Kidney (tissue), 14 donors: Measurements from ENCODE around the gene ZCCHC7. TPM values are rescaled to one million over a fixed set of nuclear protein-coding genes. Genes with fewer than 3 reads are reported as not detected.

Experiments
- DNase-seq, 5 donors: peaks; one replicate each; pipeline ENCODE4 v3.0.0-alpha.2; 2013 to 2020
- FAIRE-seq: peaks from 2 replicates; lab custom pipeline; 2012; peaks lifted over from hg19 to GRCh38; lab: Jason Lieb, UNC
- H3K27ac ChIP-seq, 2 donors: one replicate each; pipeline ENCODE4 v1.7.0; 2013; ENCODE audit warnings: low read depth in 2 of 2, low read length in 2 of 2, inconsistent platforms in 1 of 2
- H3K27me3 ChIP-seq: one replicate; pipeline ENCODE4 v1.7.1; 2013; ENCODE audit warnings: low read length, inconsistent platforms; ENCODE audit not compliant: control insufficient read depth, insufficient read depth
- H3K36me3 ChIP-seq, 3 donors: one replicate each; pipeline versions ENCODE4 v1.7.0 to v1.7.1; 2013; ENCODE audit warnings: low read length in 3 of 3, control low read depth in 1 of 3, inconsistent platforms in 1 of 3; ENCODE audit not compliant: insufficient read depth in 3 of 3, control insufficient read depth in 2 of 3
- H3K4me1 ChIP-seq, 3 donors: one replicate each; pipeline versions ENCODE4 v1.7.0 to v1.7.1; 2013; ENCODE audit warnings: low read length in 3 of 3, inconsistent platforms in 1 of 3, low read depth in 1 of 3; ENCODE audit not compliant: control insufficient read depth in 2 of 3, insufficient read depth in 2 of 3
- H3K4me3 ChIP-seq, 3 donors: one replicate each; pipeline versions ENCODE4 v1.7.0 to v1.8.1; 2013; ENCODE audit warnings: low read length in 3 of 3, control low read depth in 1 of 3, inconsistent platforms in 1 of 3
- H3K9ac ChIP-seq, 3 donors: one replicate each; pipeline versions ENCODE4 v1.7.0 to v1.7.1; 2013; ENCODE audit warnings: low read length in 3 of 3, control low read depth in 1 of 3, inconsistent platforms in 1 of 3
- H3K9me3 ChIP-seq, 3 donors: one replicate each; pipeline versions ENCODE4 v1.7.0 to v1.7.1; 2013; ENCODE audit warnings: low read length in 3 of 3, control low read depth in 1 of 3, inconsistent platforms in 1 of 3; ENCODE audit not compliant: control insufficient read depth in 2 of 3, insufficient read depth in 1 of 3
- intact Hi-C: fragments of 100-400 bp; cut with DNase I; formaldehyde crosslinking; loops from one replicate; pipeline ENCODE4 v1.11.1; 2022
- polyA plus RNA-seq: library from polyadenylated mRNA; stranded (reverse); fragments of 350-450 nt; fragmentation: Illumina TruSeq; extraction: RNeasy Lipid Tissue Mini Kit (QIAGEN cat#74804); gene quantifications from one replicate; pipeline ENCODE4 v1.2.3, GENCODE V29; 2014; ENCODE audit warnings: low read depth, low replicate concordance; ENCODE audit not compliant: insufficient read depth
- total RNA-seq: library from RNA; stranded (reverse); fragmentation: NEBNext Ultra II Directional; extraction: Animal tissue kit (Norgen Biotek cat#: 25700); gene quantifications from one replicate; pipeline ENCODE4 v1.2.1, GENCODE V29; 2021
- TF ChIP-seq, protein P1 (sequence below): IDR thresholded peaks from 3 replicates; pipeline ENCODE4 v1.5.1; 2012; ENCODE audit warnings: mild to moderate bottlenecking, moderate library complexity, borderline replicate concordance; ENCODE audit not compliant: insufficient read depth; ENCODE audit errors: extremely low read depth
- donor health status: control.
- donor health status: control.
- donor health status: control.
- donor health status: control.
- donor health status: control.
- donor health status: DM: yes; HTN: yes; CAD: no.
- donor health status: Normal renal cell carcinoma (clear cell type).

Gene ZCCHC7
- total and polyA plus RNA-seq, 2 donors from 2014 or later = 7.2 to 22.3 TPM

DNA sequence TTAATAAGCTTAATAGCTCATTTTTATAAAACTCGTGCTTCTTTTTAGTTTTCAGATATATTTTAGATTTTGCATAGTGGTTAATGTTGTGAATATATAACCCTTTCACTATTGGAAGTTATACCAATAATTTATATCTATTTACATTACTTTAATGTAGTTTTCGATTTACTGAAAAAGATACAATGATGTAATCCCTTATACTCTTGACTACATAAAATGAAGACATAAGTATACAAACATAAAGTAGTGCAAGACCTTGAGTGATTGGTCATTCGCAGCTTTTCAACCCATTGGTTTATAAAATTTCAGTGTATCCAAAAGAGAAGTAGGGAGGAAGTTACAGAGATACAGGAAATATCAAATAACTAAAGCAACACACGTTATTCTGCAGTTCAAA, 217.8 kb downstream of the ZCCHC7 start:
- intact Hi-C loops = no loop called here
- peak; percentile 32 for FAIRE-seq
- H3K27ac ChIP-seq = no peak overlapping the region
- no peaks in the 10 kb centered on the region for H3K9me3 ChIP-seq
- H3K27me3 ChIP-seq = no peaks in the 10 kb centered on the region
- no peaks in the 10 kb centered on the region for H3K36me3 ChIP-seq
- DNase-seq = peak in 1 of 5 donors; percentile 15
- H3K4me1 ChIP-seq = no peaks in the 10 kb centered on the region
- TF ChIP-seq, protein P1, sequence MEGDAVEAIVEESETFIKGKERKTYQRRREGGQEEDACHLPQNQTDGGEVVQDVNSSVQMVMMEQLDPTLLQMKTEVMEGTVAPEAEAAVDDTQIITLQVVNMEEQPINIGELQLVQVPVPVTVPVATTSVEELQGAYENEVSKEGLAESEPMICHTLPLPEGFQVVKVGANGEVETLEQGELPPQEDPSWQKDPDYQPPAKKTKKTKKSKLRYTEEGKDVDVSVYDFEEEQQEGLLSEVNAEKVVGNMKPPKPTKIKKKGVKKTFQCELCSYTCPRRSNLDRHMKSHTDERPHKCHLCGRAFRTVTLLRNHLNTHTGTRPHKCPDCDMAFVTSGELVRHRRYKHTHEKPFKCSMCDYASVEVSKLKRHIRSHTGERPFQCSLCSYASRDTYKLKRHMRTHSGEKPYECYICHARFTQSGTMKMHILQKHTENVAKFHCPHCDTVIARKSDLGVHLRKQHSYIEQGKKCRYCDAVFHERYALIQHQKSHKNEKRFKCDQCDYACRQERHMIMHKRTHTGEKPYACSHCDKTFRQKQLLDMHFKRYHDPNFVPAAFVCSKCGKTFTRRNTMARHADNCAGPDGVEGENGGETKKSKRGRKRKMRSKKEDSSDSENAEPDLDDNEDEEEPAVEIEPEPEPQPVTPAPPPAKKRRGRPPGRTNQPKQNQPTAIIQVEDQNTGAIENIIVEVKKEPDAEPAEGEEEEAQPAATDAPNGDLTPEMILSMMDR = no peak
- no peak overlapping the region for H3K9ac ChIP-seq
- H3K4me3 ChIP-seq = no peak overlapping the region

DNA sequence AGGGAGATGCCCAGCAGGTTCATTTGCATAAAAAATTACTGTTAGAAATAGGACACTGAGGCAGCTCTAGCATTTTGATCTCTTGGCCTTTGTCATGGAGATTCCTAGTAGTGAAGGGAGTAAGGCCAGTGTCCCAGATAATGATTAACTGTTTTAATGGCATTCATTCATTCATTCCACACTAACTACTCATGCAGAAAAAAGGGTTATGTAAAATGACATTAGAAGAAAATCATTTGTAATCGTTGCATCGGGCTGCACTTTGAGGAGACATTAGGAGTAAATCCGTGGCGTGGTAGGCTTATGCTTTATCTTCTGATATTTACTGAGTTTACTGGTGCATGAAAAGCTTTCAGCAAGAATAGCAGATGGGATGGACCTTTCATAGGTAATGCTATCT, 219.5 kb downstream of the ZCCHC7 start:
- H3K9me3 ChIP-seq = no peaks in the 10 kb centered on the region
- no peaks in the 10 kb centered on the region for H3K27me3 ChIP-seq
- H3K4me3 ChIP-seq = no peak overlapping the region
- H3K27ac ChIP-seq = no peak overlapping the region
- no peak overlapping the region for H3K9ac ChIP-seq
- no peaks in the 10 kb centered on the region for H3K4me1 ChIP-seq
- FAIRE-seq = peak; percentile 68
- TF ChIP-seq, protein P1 = no peak
- DNase-seq = peak in 2 of 5 donors; percentile 40 to 42
- no peaks in the 10 kb centered on the region for H3K36me3 ChIP-seq
- intact Hi-C loops = no loop called here

DNA sequence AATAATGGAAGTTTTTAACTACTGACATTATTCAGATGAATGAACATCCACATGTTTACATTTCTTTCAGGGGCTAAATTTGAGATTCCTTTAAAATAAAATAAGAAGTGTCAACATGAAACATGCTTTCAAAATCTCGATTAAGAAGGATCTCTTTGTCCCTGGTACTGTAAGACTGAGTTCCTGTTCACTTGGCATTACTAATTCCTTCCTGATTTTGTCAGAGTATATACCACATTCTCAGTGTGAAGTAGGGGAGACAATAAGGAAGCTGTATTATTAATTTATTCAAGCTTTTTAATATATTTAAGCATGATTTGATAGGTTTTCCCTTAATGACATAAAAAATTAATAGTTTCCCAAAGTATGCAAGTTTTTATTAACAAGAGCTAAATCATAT, 220.6 kb downstream of the ZCCHC7 start:
- Histone ChIP-seq H3K9ac (no peak overlapping the region), H3K9me3 (no peaks in the 10 kb centered on the region), H3K27ac (no peak overlapping the region), H3K4me1 (no peaks in the 10 kb centered on the region), H3K4me3 (no peak overlapping the region), H3K36me3 (no peaks in the 10 kb centered on the region), H3K27me3 (no peaks in the 10 kb centered on the region)
- FAIRE-seq (peak; percentile 35), DNase-seq (no peak)
- TF ChIP-seq, protein P1 = no peak
- intact Hi-C loops = no loop called here

DNA sequence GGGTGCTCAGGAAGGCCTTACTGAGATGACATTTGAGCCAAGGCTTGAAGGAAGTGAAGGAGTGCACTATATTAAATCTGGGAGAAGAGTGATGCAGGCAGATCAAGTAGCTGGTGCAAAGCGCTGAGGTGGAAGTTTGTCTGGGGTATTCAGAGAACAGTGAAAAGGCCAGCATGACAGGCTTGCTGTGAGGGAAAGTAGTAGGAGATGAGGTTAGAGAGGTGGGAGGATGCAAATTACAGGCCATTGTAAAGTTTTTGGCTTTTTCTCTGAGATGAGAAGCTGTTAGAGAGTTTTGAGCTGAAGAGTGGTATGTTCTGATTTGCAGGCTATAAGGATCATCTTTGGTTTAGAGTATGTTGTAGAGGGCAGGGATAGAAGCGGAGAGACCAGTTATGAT, 221.3 kb downstream of the ZCCHC7 start:
- DNase-seq = no peak
- Histone ChIP-seq H3K36me3 (no peaks in the 10 kb centered on the region), H3K4me1 (no peaks in the 10 kb centered on the region), H3K9me3 (no peaks in the 10 kb centered on the region), H3K4me3 (no peak overlapping the region), H3K9ac (no peak overlapping the region), H3K27me3 (no peaks in the 10 kb centered on the region), H3K27ac (no peak overlapping the region)
- intact Hi-C loops = no loop called here
- TF ChIP-seq, protein P1 = no peak
- no peak for FAIRE-seq
